HG03378 (cell line): ENCODE results near the gene INPP5A.
A peak's percentile ranks its signal among the peaks of the same experiment; 100 is the strongest.
"Not testable (repeated sequence)": the region's sequence is repeated elsewhere in the genome, so short reads cannot be mapped to it uniquely, and the experiment has no call there.

Experiments used
- ATAC-seq: cut with Tn5 transposase; IDR thresholded peaks from one replicate; pipeline ENCODE4 v1.9.1; 2021; ENCODE audit warnings: mild to moderate bottlenecking, moderate library complexity; ENCODE audit not compliant: unreplicated experiment

The INPP5A gene

DNA sequence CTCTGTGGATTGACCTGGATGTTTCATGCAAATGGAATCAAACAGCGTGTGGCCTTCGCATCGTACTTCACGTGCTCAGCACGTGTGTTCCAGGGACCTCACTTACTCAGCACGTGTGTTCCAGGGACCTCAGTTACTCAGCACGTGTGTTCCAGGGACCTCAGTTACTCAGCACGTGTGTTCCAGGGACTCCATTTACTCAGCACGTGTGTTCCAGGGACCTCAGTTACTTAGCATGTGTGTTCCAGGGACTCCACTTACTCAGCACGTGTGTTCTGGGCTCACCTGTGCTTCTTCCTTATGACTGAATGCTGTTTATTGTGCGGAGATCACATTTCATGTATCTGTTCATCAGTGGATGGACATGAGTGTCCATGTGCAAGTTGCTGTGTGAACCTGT lies 22.0 kb downstream of the INPP5A start:
- no peak for ATAC-seq

GRCh38 chr10:132560241-132560731 lies 22.7 kb downstream of the INPP5A start:
- ATAC-seq: no peak

GRCh38 chr10:132562177-132562915 lies 24.8 kb downstream of the INPP5A start:
- no peak for ATAC-seq

DNA sequence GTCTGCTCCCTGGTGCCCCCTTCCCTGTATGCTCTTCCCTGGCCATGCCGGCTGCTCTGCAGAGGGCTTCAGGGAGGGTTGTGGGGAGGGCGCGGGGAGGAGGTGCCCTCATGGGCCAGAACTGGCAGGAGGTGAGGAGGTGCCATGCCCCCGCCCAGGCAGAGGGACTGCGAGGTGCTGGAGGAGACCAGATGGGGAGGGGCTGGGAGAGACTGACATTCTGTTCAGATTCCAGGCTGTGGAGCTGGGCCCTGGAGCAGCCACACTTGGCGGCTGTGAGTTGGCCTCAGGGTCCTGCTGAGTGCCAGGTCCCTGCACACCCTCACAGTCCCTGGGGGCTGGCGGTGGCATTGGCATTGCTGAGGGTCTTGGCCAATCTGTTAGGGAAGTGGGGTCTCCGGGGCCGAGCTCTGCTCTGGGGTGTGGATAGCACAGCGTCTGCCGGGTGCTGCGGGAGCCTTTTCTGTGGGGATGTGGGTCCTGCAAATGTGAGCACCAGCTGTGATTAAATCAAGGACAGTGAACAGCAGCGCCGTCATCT lies 25.4 kb downstream of the INPP5A start:
- no peak for ATAC-seq

- peak; percentile 76 for ATAC-seq
Observed at GRCh38 chr10:132563485-132564248, 26.1 kb downstream of the INPP5A start.

GRCh38 chr10:132564249-132564605 lies 26.6 kb downstream of the INPP5A start:
- ATAC-seq: no peak

- ATAC-seq: no peak
Observed at GRCh38 chr10:132564690-132565089, 27.1 kb downstream of the INPP5A start.

DNA sequence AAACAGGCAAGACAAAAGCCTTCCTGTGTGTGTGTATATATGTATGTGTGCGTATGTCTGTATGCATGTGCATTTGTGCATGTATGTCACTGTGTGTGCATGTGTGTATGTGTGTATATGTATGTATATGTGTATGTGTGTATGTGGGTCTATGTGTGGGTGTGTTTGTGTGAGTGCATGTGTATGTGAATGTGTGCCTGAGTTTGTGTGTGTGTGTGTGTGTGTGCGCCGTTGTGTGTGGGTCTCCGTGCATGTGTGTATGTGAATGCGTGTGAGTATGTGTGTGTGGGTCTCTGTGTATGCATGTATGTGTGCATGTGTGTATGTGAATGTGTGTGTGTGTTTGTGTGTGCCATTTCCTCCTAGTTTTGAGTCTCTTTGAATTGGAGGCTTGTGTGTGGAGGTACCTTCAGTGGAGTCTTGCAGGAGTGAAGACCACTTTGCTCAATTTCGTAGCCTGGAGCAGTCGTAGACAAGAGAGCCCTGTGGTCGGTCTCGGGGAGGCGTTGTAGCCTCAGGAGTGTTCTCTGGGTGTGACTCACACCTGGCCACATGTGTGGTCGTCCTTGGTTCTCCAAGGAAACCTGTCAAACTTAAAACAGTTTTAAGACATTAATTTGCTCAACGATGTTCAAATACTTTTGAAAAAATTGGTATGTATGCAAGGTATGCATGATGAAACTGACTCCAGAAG lies 28.1 kb downstream of the INPP5A start:
- ATAC-seq: no peak

- no peak for ATAC-seq
Observed at GRCh38 chr10:132566892-132567291, 29.3 kb downstream of the INPP5A start.

DNA sequence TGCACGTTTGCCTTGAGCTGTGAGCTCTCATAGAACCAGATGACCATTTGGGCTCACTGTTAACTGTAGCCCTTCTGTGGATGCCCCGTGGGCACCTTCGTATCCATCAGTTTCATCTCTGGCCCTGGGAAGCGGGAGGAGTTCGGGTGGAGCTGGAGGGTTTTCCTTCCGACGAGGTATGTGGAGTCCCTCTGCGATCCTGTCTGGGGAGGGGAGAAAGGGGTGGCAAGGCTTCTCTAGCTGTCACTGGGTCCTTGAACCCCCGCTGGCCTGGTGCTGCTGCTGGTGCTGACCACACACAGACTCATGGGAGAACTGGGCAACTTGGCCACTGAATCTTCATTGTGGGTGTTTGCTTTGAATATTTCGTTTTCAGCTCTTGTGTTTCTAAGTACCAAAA lies 32.7 kb downstream of the INPP5A start:
- no peak for ATAC-seq

DNA sequence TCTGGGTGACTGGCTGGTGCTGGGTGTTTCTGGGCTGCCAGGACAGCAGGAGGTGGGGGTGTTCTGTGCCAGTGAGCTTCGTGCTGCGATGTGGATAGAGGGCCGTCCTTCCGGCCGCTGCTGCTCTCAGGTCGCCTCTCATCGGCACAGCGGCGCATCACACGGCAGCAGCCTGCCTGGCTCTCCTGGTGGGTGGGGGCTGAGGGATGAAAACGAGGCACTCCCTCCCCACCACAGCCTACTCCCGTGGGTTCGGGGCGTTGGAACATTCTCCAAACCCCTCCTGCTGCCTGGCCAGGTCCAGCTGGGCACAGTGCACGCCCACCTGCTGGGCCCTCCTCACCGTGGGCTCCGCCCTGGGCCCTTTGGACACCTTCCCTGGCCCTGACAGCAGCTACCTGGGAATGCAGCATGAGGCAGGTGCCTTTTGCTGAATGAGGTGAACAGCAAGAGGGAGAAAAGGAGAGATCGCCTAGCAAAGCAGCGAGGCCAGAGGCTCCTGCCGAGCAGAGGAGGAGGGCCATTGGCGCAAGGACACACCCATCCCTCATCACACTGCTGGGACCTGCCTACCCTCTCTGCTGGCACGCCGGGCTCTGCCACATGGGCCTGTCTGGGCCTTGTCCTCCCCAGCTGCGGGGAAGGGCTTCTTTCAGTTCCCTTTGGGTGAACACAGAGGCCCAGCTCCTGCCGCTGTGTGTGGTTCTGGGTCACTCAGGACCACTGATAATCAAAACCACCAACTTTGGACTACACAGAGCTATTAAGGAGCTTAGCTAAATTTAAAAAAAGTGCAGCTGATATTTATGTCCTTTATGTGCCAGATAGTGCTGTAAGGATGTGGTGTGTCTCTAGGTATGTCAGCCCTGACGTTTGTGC lies 33.4 kb downstream of the INPP5A start:
- ATAC-seq: peak; percentile 37

DNA sequence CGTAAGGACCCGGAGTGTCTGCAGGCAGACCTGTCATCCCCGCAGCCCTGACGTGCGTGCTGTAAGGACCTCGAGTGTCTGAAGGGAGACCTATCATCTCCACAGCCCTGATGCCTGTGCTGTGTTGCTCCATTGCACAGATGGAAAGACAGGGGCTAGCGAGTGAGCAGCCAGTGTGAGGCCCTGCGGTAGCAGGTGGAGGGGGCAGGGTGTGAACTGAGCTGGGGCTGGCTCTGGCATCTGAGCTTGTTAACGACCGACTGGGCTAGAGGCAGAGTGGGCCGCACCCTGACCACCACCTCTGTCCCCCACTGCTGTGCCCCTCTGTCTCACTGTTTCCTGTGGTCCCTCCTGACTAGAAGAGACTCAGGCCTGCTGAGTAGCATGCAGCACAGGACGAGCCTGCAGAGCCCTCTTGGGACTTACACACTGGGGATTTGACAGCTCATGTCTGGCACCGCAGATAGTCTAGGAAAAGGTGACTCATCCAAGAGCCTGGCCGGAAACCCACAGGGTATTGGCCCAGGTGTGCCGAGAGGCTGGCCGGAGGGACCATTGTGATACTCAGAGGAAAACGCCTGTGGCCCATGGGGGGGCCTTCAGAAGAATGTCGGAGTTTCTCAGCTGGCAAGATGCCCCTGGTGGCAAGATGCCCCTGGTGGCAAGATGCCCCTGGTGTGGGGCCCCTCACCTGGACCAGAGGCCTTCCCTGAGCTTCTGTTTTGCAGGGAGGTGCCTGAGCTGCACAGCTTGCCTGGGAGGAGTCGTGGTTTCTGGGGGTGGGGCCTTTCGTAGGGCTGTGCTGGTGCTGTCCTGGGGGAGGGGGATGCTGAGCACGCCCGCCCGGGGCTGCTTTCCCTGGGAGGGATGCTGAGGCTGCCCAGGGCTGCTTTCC lies 34.3 kb downstream of the INPP5A start:
- ATAC-seq: peak; percentile 82

DNA sequence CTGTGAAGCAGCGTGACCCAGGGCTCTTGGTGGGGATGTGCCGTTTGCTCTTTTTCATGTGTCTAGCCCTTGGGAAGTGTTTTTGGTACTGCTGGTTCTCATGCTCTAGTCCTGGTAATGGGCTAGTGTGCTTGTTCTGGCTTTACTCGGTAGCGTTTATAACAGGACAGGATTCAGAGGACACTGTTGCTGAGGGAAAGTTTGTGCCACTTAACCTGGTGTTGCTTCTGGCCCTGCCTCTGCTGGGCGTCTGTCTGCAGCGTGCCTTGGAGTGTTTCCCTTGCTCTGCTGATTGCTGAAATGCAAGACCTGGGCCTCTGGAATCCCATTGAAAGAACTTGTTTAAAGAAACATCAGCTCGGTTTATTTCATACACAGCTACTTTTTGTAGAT lies 35.0 kb downstream of the INPP5A start:
- no peak for ATAC-seq

DNA sequence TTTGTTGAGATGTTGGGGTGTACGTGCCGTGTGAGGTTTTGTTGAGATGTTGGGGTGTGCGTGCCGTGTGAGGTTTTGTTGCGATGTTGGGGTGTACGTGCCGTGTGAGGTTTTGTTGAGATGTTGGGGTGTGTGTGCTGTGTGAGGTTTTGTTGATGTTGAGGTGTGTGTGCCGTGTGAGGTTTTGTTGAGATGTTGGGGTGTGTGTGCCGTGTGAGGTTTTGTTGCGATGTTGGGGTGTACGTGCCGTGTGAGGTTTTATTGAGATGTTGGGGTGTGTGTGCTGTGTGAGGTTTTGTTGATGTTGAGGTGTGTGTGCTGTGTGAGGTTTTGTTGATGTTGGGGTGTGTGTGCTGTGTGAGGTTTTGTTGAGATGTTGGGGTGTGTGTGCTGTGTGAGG lies 35.4 kb downstream of the INPP5A start:
- not testable (repeated sequence) for ATAC-seq

DNA sequence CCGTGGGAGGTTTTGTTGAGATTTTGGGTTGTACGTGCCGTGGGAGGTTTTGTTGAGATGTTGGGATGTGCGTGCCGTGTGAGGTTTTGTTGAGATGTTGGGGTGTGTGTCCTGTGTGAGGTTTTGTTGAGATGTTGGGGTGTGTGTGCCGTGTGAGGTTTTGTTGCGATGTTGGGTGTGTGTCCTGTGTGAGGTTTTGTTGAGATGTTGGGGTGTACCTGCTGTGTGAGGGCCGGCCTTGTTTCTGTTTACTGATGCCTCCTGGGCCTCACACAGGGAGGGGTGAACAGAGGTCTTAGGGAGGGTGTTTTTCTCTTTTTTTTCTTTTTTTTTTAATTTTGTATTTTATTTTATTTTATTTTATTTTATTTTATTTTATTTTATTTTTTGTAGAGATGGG lies 36.7 kb downstream of the INPP5A start:
- no peak for ATAC-seq

DNA sequence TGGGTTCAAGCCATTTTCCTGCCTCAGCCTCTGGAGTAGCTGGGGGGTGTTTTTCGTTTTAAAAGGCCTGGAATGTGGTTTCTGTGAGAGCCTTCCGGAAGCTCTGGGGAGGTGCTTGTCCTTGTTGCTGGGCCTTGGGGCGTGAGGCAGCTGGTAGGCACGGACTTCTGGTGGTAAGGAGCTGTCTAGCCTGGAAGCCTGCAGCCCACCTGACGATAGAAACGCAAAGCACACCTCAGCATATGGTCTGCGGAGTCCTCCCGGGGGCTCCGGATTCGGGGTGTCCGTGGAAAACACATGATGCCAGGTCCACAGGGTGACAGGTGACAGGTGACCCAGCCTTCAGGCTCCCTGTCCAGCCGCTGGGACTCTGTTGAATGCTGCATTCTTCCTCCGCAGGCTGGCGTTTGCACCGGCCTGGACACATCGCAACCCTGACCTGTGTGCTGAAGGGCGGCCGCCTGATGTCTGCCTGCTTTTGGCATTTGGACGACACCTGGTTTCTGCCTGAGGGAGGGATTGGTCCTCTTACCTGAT lies 37.3 kb downstream of the INPP5A start:
- no peak for ATAC-seq

DNA sequence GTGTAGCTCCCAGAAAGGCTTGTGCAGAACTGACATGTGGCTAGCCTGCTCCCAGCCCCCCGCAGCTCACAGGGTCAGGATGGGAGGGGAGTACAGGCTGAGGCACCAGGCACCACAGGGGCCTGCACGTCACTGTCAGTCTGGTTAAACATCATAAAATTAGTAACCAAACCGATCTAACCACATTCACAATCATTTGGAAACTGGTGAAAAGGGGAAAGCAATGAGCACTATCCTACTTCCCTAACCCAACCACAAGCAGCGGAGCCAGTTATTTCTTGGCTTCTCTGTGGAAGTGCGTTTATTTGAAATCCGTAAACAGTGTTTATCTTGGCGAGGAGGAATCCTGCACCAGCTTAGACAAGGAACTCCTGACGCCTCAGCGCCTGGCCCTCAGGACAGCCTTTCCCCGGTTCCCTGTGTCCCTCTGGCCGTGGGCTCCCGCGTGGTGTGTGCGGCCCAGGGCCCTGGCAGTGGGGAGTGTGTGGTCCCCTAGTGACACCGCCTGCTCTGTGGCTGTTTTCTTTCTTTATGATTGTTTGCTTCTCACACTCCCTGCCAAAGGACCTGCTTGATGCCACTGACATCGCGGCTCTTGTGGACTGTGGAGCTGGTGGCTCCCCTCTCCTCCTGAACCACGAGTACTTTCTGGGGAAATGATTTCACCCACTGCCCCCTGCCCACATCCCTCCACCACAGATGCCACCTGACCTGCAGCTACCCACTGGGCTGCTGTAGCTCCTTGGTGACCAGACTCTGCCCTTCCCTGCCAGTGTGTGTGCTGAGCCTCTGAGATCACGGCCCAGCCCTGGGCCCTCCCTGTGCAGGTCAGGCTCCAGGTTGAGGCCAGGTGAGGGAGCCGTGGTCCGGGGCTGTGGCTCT lies 38.0 kb downstream of the INPP5A start:
- peak; percentile 35 for ATAC-seq

- ATAC-seq: no peak
Observed at GRCh38 chr10:132576671-132577349, 39.2 kb downstream of the INPP5A start.
